Panc1 (cell line): Measurements from ENCODE around the gene MACC1.

Experiments used
- CTCF ChIP-seq: fragments of 450-650 bp; IDR thresholded peaks from 2 replicates; pipeline ENCODE4 v1.5.1; 2017; ENCODE audit warnings: mild to moderate bottlenecking
- POLR2AphosphoS5 ChIP-seq: IDR thresholded peaks from 2 replicates; pipeline ENCODE4 v1.6.1; 2012; ENCODE audit warnings: mild to moderate bottlenecking, low read depth, low read length, moderate library complexity
- REST ChIP-seq, 2 experiments: IDR thresholded peaks; 2 replicates each; pipeline ENCODE4 v1.6.1; 2011 to 2012; ENCODE audit warnings: low read depth in 2 of 2, control low read depth in 1 of 2, low read length in 1 of 2, mild to moderate bottlenecking in 1 of 2, moderate library complexity in 1 of 2; ENCODE audit not compliant: insufficient read depth in 1 of 2
- SIN3A ChIP-seq: IDR thresholded peaks from 2 replicates; pipeline ENCODE4 v1.6.1; 2012; ENCODE audit warnings: low read depth, mild to moderate bottlenecking, low read length, moderate library complexity, borderline replicate concordance; ENCODE audit not compliant: insufficient read depth
- TCF7L2 ChIP-seq: IDR thresholded peaks from 2 replicates; pipeline ENCODE4 v1.6.1; 2011; ENCODE audit warnings: mild to moderate bottlenecking, low read depth, low read length, inconsistent platforms

- TF ChIP-seq CTCF (no peak), POLR2AphosphoS5 (no peak), REST (IDR thresholded peaks at IDR 0.05; ENCODE audit: insufficient read depth in 1 of 2, low read depth in 2 of 2, low read length in 1 of 2) (no peak), SIN3A (no peak), TCF7L2 (no peak)
These were observed 31.2 kb downstream of the MACC1 start for GRCh38 chr7:20185988-20186387.
